HG03108 (cell line): ENCODE data around the gene SSUH2.
"Not testable (repeated sequence)": the region's sequence is repeated elsewhere in the genome, so short reads cannot be mapped to it uniquely, and the experiment has no call there.

Experiments used
- ATAC-seq: cut with Tn5 transposase; IDR thresholded peaks from one replicate; pipeline ENCODE4 v1.9.1; 2021; ENCODE audit warnings: moderate library complexity; ENCODE audit not compliant: unreplicated experiment

The SSUH2 gene, protein sequence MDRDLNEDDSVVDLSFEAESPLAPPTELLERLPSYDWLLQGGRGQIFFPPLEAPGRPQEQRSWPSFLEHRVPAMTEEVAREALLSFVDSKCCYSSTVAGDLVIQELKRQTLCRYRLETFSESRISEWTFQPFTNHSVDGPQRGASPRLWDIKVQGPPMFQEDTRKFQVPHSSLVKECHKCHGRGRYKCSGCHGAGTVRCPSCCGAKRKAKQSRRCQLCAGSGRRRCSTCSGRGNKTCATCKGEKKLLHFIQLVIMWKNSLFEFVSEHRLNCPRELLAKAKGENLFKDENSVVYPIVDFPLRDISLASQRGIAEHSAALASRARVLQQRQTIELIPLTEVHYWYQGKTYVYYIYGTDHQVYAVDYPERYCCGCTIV

DNA sequence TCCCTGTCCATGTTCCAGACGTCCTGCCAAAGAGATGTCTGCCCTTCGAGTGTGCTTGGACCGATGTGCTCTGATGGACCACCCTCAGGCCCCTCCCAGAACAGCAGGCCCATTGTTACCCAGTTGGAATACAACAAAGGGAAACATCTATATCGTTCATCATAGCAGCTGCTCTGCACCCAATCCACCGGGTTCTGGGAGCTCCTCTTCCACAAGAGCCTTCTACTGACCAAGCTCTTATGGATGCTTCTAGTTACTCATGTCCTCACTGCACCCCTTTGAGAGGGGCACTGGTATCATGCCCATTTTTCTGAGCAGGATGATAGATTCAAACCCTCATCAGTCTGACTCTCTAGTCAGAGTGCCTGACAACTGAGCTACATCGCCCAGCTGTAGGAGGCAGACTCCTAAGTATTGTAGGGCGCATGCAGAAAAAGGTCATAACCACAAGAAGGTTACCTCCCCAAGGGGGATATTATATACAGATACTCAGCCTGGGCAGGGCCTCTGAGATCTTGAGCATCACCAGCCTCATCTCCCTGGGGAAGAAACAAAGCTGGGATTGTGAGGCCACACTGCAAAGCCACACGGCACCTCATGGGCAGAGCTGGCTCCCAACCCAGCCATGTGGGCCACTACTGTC, at the start of gene SSUH2:
Gene SSUH2, minus strand, starts transcription at position 51 of the 643 bp plus-strand sequence. Its CDS starts 40 bp downstream, at position 11.
- ATAC-seq, result no peak

- not testable (repeated sequence) for ATAC-seq
These were observed 46.7 kb upstream of the SSUH2 start for GRCh38 chr3:8691295-8691694.

- ATAC-seq, result not testable (repeated sequence)
These were observed 40.4 kb upstream of the SSUH2 start for GRCh38 chr3:8684992-8685391.

DNA sequence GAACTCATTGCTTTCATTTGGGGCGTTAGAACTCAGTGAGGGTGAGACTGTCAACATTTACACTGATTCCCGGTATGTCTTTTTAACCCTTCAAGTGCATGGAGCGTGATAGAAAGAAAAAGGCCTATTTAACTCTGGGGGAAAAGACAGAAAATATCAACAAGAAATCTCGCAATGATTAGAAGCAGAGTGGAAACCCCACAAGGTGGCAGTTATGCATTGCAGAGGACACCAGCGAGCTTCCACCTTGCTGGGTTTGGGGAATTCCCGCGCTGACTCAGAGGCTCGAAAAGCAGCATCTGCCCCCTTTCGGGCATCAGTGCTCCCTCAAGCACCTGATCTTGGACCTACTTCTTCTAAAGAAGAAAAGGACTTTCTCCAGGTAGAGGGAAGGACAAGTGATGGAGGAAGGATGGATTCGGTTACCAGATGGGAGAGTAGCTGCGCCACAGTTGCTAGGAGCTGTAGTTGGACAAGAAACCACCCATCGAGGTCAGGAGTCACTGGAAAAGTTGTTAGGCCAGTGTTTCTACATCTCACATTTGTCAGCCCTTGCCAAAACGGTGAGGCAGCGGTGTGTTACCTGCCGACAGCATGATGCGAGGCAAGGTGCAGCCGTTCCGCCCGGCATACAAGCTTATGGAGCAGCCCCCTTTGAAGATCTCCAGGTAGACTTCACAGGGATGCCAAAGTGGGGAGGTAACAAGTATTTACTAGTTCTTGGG, 38.4 kb upstream of the SSUH2 start:
- ATAC-seq, result not testable (repeated sequence)

GRCh38 chr3:8681881-8682538, 37.4 kb upstream of the SSUH2 start:
- ATAC-seq, result not testable (repeated sequence)

GRCh38 chr3:8681349-8681748, 36.8 kb upstream of the SSUH2 start:
- no peak for ATAC-seq

- ATAC-seq, result not testable (repeated sequence)
These were observed 35.4 kb upstream of the SSUH2 start for GRCh38 chr3:8679817-8680553.

DNA sequence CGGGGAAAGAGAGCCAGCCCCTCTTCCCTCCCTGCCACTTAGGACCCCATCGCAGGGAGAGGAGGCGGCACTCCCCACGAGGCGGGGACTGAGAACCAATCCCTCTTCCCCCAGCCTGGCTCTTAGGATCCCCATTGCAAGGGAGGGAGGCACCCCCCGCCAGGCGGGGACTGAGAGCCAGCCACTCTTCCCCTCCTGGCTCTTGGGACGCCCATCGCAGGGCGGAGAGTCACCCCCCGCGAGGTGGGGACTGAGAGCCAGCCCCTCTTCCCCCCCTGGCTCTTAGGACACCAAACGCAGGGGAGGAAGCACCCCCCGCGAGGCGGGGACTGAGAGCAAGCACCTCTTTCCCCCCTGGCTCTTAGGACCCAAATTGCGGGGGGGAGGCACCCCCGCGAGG, 34.2 kb upstream of the SSUH2 start:
- no peak for ATAC-seq

- ATAC-seq, result not testable (repeated sequence)
These were observed 32.7 kb upstream of the SSUH2 start for GRCh38 chr3:8677258-8677657.

DNA sequence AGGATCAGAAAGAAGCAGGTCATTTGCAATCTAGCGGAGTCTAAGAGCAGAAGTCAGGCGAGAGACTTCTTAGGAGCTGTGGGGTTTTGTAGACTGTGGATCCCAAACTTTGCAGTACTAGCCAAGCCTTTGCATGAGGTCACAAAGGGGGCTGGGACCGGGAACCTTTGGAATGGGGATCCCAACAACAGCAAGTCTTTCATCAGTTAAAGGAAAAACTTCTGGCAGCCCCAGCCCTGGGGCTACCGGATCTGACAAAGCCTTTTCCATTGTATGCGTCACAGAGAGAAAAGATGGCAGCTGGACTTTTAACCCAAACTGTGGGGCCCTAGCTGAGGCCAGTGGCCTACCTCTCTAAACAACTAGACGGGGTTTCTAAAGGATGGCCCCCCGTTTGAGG, 31.0 kb upstream of the SSUH2 start:
- not testable (repeated sequence) for ATAC-seq

DNA sequence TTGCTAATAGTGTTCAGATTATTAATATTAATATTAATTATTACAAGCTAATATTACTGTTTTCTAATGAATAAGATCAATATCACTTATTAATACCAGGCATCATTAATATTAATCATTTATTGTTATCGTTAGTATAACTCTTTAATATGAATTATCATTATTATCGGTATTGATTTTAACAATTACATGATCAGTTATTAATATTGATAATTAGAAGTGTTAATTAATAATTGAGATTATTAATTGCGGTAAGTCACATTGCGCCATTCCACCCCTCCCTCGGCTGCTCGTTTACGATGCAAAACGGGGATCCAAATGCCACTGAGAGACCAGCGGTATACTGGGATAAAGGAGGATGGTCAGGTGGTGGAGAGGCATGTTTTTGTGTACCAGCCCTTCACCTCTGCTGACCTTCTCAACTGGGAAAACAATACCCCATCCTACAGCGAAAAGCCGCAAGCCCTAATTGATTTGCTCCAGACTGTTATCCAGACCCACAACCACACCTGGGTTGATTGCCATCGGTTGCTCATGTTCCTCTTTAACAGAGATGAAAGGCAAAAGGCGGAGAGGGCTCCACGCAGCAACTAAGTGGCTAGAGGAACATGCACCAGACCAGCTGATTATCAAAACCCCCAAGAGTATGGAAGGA, 28.6 kb upstream of the SSUH2 start:
- ATAC-seq, result no peak

DNA sequence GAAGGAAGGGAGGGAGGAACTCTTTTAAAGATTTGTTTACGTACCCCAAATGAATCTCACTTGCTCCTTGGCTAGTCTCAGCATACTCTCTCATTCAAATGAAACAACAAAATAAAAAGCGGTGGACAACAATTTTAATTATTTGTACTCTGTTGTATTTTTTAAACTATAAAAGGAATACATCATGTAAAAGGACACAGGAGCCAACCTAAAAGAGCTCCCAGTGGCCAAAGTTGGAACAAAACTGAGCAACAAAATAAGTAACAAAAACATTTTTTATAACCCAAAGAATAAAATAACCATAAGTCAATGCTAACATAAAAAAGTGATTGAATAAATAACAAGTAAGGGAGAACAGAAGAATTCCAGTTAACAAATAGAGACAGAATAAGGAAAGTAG, 24.4 kb upstream of the SSUH2 start:
- no peak for ATAC-seq

GRCh38 chr3:8668216-8668615, 23.6 kb upstream of the SSUH2 start:
- no peak for ATAC-seq

DNA sequence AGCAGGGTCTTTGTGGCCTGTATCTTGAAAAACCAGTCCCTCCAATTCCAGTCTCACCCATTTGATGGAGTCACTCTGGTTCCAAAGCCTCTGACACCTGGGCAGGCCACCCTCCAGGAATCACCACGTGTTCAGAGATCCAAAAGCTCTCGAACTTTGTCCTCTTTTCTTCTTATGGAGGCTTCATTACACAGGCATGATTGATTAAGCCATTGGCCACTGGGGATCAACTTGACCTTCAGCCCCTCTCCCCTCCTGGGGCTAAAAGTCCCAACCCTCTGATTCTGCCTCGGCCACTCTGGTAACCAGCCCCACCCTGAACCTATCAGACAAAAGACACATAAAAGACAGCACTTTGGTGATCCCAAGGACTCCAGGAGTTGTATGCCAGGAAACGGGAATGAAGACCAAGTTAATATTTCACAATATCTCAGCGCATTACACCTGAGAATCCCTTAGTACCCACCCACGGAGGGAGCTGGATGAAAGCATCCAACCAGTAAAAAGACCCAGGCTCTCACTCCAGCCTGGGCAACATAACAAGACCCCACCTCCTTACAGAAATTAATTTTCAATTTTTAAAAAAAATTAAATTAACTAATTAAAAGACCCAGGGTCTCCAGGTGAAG, 23.0 kb upstream of the SSUH2 start:
- no peak for ATAC-seq

DNA sequence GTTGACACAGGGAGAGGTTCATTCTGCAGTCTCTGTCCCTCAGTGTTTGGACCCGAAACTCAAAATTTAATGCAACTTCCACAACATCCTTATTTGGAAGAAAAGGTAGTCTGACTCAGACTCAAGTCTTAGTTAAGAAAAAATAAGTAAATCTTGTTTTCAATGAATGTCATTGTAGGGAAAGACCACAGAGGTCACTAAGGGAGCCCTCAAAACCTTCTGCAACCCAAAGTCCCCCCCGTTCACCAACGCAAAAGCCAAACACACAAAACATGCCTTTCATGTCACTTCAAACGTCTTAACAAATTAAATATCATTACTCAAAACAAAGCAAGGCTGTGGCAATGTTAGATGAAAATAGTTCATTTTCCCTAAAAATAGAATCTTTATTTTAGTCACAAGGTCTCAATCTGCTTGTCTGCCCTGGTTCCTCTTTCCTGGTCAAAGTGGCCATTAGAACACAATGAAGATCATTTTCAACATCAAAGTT, 20.9 kb upstream of the SSUH2 start:
- peak; percentile 44 for ATAC-seq

GRCh38 chr3:8663177-8664061, 18.8 kb upstream of the SSUH2 start:
- ATAC-seq, result no peak

- no peak for ATAC-seq
These were observed 18.0 kb upstream of the SSUH2 start for GRCh38 chr3:8662594-8662993.
